HepG2 (cell line): ENCODE data around the gene BABAM1. TPM values are rescaled to one million over a fixed set of nuclear protein-coding genes. Genes with fewer than 3 reads are reported as not detected.
A peak's percentile ranks its signal among the peaks of the same experiment; 100 is the strongest.

ENCODE experiments used
- ARNT ChIP-seq: fragments of 450-650 bp; IDR thresholded peaks from 2 replicates; pipeline ENCODE4 v1.6.1; 2017
- ATAD3A ChIP-seq: sonication (generic); formaldehyde crosslinking; IDR thresholded peaks from 2 replicates; pipeline ENCODE4 v1.4.0; 2020; ENCODE audit warnings: missing genetic modification reagents
- ETS1 ChIP-seq: sonication (generic); formaldehyde crosslinking; IDR thresholded peaks from 2 replicates; pipeline ENCODE4 v1.4.0; 2020; ENCODE audit warnings: missing genetic modification reagents
- HDAC1 ChIP-seq: sonication (generic); formaldehyde crosslinking; IDR thresholded peaks from 2 replicates; pipeline ENCODE4 v1.5.1; 2020; ENCODE audit warnings: mild to moderate bottlenecking, missing genetic modification reagents
- HMGXB4 ChIP-seq, 2 experiments: sonication (generic) in 1 of 2; formaldehyde crosslinking in 1 of 2; IDR thresholded peaks; 2 replicates each; pipeline versions ENCODE4 v1.4.0 to v1.6.1; 2018 to 2020; ENCODE audit warnings: missing genetic modification reagents in 2 of 2, borderline replicate concordance in 1 of 2, low read depth in 1 of 2, mild to moderate bottlenecking in 1 of 2, missing biosample characterization in 1 of 2
- HNRNPLL ChIP-seq: fragments of 200-400 bp; formaldehyde crosslinking; IDR thresholded peaks from 2 replicates; pipeline ENCODE4 v1.6.1; 2017; ENCODE audit warnings: mild to moderate bottlenecking, low read depth, low read length; ENCODE audit not compliant: poor library complexity, severe bottlenecking
- HOXA5 ChIP-seq: sonication (generic); formaldehyde crosslinking; IDR thresholded peaks from 2 replicates; pipeline ENCODE4 v1.4.0; 2020; ENCODE audit warnings: missing genetic modification reagents
- KAT2B ChIP-seq: fragments of 150-350 bp; IDR thresholded peaks from 2 replicates; pipeline ENCODE4 v1.6.1; 2014; ENCODE audit warnings: low read depth, low read length, borderline replicate concordance
- KMT2B ChIP-seq: IDR thresholded peaks from 2 replicates; pipeline ENCODE4 v1.6.1; 2016; ENCODE audit warnings: missing genetic modification reagents, missing compliant biosample characterization
- NR2F1 ChIP-seq, 2 experiments: fragments of 450-650 bp in 1 of 2; formaldehyde crosslinking in 1 of 2; IDR thresholded peaks; 2 replicates each; pipeline versions ENCODE4 v1.5.0 to v1.6.1; 2016 to 2020; ENCODE audit warnings: mild to moderate bottlenecking in 1 of 2, missing compliant biosample characterization in 1 of 2, missing genetic modification reagents in 1 of 2, moderate library complexity in 1 of 2
- ONECUT2 ChIP-seq: sonication (generic); formaldehyde crosslinking; IDR thresholded peaks from 2 replicates; pipeline ENCODE4 v1.4.0; 2020; ENCODE audit warnings: missing genetic modification reagents
- RFX3 ChIP-seq: IDR thresholded peaks from 2 replicates; pipeline ENCODE4 v1.6.1; 2016; ENCODE audit warnings: missing biosample characterization, missing genetic modification reagents
- RFX5 ChIP-seq: IDR thresholded peaks from 2 replicates; pipeline ENCODE4 v1.6.1; 2011; ENCODE audit warnings: low read depth, low read length, improper control_type of control experiment
- TMF1 ChIP-seq: sonication (generic); formaldehyde crosslinking; IDR thresholded peaks from 2 replicates; pipeline ENCODE4 v1.8.1; 2022; ENCODE audit warnings: low read depth, missing genetic modification reagents
- ZBTB26 ChIP-seq: IDR thresholded peaks from 2 replicates; pipeline ENCODE4 v1.6.1; 2016; ENCODE audit warnings: missing compliant biosample characterization, missing genetic modification reagents, borderline replicate concordance
- ZNF121 ChIP-seq: sonication (generic); formaldehyde crosslinking; IDR thresholded peaks from 2 replicates; pipeline ENCODE4 v1.5.0; 2020; ENCODE audit warnings: mild to moderate bottlenecking, missing genetic modification reagents
- ZNF367 ChIP-seq: sonication (generic); formaldehyde crosslinking; IDR thresholded peaks from 2 replicates; pipeline ENCODE4 v1.4.0; 2020; ENCODE audit warnings: missing genetic modification reagents, borderline replicate concordance
- ZNF446 ChIP-seq: sonication (generic); formaldehyde crosslinking; IDR thresholded peaks from 2 replicates; pipeline ENCODE4 v1.5.0; 2020; ENCODE audit warnings: mild to moderate bottlenecking, missing genetic modification reagents
- ZNF496 ChIP-seq: sonication (generic); formaldehyde crosslinking; IDR thresholded peaks from 2 replicates; pipeline ENCODE4 v1.8.1; 2023; ENCODE audit warnings: mild to moderate bottlenecking, moderate library complexity, missing genetic modification reagents; ENCODE audit not compliant: insufficient replicate concordance
- ZNF792 ChIP-seq: IDR thresholded peaks from 2 replicates; pipeline ENCODE4 v1.6.1; 2016
- polyA plus RNA-seq, 8 experiments: library from polyadenylated mRNA; depleted of rRNA in 3 of 8; stranded (reverse) in 7 of 8; unstranded in 1 of 8; fragments of >200 nt; fragmentation: Illumina TruSeq in 4 of 8; extraction: Trizol in 4 of 8; gene quantifications; 2 replicates each; pipeline versions ENCODE4 v1.2.1 to v1.2.3, GENCODE V29; 2011 to 2016; ENCODE audit warnings: low read depth in 4 of 8, missing spikeins in 1 of 8, mixed read lengths in 1 of 8; ENCODE audit not compliant: insufficient read depth in 1 of 8
- total RNA-seq, 5 experiments: library from RNA; depleted of rRNA; stranded (reverse); fragments of >200 nt; fragmentation: Illumina TruSeq; extraction: Trizol; gene quantifications; 2 replicates each; pipeline ENCODE4 v1.2.3, GENCODE V29; 2016; ENCODE audit warnings: low read depth in 1 of 5
- TF ChIP-seq, protein P1 (sequence below): sonication (generic); formaldehyde crosslinking; IDR thresholded peaks from 2 replicates; pipeline ENCODE4 v1.5.0; 2020; ENCODE audit warnings: missing genetic modification reagents
- TF ChIP-seq, protein P2 (sequence below): sonication (generic); formaldehyde crosslinking; IDR thresholded peaks from 2 replicates; pipeline ENCODE4 v1.5.0; 2020; ENCODE audit warnings: missing genetic modification reagents

Gene BABAM1
- total and polyA plus RNA-seq, 2 of the 13 experiments (the other 11 are each of a cell fraction or from before 2014, with no cell fraction given), result 70.0 to 82.0 TPM

DNA sequence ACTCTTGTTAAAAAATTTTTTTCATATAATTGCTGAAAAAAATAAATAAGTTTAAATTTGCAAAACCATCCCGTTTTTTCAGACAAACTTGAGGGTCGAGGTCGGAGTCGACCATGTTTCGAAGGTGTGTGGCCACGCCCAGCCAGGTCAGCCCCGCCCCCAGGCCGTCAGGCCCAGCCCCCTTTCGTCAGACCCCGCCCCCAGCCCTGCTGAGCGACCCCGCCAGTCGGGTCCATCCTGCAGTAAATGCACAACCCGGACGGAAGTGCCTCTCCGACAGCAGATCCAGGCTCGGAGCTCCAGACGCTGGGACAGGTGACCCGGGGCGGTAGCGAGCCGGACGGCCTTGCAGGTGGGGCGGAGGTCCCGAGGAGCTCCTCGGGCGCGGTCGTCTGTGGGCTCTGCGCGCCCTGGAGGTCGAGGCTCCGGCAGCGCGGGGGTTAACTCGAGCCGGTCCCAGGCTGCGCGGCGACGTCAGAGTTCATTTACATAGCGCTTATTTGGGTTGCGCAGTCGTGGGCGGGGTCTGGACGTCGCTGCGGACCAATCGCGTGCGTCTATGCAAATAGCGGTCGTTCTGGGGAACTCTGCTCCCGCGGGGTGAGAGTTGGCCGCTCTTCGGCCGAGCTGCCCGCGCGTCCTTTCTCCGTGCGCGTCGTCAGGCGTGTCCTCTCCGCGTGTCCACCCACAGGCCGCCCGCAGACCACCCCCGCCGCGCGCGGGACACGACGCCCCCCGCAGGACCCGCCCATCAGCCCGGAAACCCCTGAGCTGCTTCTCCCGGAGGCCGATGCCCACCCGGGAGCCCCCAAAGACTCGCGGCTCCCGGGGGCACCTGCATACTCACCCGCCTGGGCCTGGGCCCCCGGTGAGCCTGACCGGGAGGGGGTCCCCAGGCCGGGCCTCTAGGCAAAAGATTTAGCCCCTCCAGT, 41.0 kb upstream of the BABAM1 start, which contains the start of gene OCEL1 (continued):
- TF ChIP-seq, protein P1, sequence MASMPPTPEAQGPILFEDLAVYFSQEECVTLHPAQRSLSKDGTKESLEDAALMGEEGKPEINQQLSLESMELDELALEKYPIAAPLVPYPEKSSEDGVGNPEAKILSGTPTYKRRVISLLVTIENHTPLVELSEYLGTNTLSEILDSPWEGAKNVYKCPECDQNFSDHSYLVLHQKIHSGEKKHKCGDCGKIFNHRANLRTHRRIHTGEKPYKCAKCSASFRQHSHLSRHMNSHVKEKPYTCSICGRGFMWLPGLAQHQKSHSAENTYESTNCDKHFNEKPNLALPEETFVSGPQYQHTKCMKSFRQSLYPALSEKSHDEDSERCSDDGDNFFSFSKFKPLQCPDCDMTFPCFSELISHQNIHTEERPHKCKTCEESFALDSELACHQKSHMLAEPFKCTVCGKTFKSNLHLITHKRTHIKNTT (CRISPR knock-in tag), result no peak
- TF ChIP-seq RFX3 (CRISPR knock-in tag) (no peak), ZNF367 (no peak), ZNF792 (CRISPR knock-in tag) (peak; percentile 76; the same call in 1 of the 2 replicates), HNRNPLL (peak; percentile 60), ARNT (no peak), HDAC1 (peak; percentile 78), ATAD3A (no peak), HMGXB4 (CRISPR knock-in tag; IDR thresholded peaks at IDR 0.05; ENCODE audit: borderline replicate concordance in 1 of 2, low read depth in 1 of 2) (peak; percentile 57 to 62; a peak in 3 of 4 replicates), ZBTB26 (peak; percentile 31; the same call in 1 of the 2 replicates), KAT2B (no peak), ZNF496 (CRISPR knock-in tag) (no peak), ETS1 (CRISPR knock-in tag) (0 out of 2 replicates have a peak, but pooled peaks have one; percentile 63), KMT2B (CRISPR knock-in tag) (peak; percentile 47), RFX5 (0 out of 2 replicates have a peak, but pooled peaks have one; percentile 25), ZNF446 (CRISPR knock-in tag) (no peak), ONECUT2 (CRISPR knock-in tag) (no peak), TMF1 (0 out of 2 replicates have a peak, but pooled peaks have one; percentile 18), ZNF121 (CRISPR knock-in tag) (0 out of 2 replicates have a peak, but pooled peaks have one; percentile 24), HOXA5 (CRISPR knock-in tag) (peak; percentile 80), NR2F1 (CRISPR knock-in tag; IDR thresholded peaks at IDR 0.05) (no peak)
- TF ChIP-seq, protein P2, sequence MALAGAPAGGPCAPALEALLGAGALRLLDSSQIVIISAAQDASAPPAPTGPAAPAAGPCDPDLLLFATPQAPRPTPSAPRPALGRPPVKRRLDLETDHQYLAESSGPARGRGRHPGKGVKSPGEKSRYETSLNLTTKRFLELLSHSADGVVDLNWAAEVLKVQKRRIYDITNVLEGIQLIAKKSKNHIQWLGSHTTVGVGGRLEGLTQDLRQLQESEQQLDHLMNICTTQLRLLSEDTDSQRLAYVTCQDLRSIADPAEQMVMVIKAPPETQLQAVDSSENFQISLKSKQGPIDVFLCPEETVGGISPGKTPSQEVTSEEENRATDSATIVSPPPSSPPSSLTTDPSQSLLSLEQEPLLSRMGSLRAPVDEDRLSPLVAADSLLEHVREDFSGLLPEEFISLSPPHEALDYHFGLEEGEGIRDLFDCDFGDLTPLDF (CRISPR knock-in tag), result no peak; the same call in 1 of the 2 replicates
